ENCODE data around the gene SH3TC2. TPM values are rescaled to one million over a fixed set of nuclear protein-coding genes. Genes with fewer than 3 reads are reported as not detected.

Gene SH3TC2
- total RNA-seq (100 to 1,000 TPM; 130 to 136 TPM), polyA plus RNA-seq (ENCODE audit: insufficient read depth, low read depth, low replicate concordance) (32.4 TPM)
- long read RNA-seq, donor 1, result 0 reads
- long read RNA-seq, donor 2, result 0 reads

DNA sequence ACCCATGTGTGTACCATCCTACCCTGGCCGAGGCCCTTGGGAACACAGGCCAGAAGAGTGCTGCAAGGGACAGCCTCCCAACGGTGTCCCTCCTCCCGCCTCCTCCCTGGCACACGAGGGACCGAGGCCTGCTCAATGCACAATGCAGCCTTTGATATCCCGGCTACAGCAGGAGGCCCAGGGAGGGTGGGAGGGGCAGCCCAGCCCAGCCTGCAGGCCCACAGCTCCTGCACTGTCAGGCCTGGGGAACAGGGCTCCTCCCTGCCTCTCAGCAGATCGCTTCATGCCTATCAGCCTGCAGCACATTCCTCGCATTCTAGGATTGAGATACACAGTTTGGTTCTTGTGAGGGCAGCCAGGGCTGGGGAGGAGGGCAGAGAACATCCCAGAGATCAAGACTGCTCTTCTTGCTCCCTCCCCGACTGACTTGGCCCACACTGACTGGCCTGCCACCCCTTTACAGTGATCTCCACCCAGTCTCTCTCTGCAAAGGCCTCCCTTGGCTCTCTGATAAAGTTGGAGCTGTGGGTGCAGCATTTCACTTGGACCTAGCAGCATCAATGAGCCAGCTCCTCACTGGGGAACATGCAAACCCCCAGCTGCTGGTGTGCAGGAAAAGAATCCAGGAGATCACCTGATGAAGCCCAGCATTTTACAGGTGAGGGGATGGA, at the start of gene SH3TC2:
Gene SH3TC2 (minus strand): TSS at position 46 of the 671 bp plus-strand sequence. CDS start 40 bp downstream, at position 6.
- H3K27ac ChIP-seq, result peak within 1 kb of the TSS; percentile 11 to 52
- 24 to 42% methylated on average over 4 to 9 of the region's 9 CpGs for WGBS, 2 donors
- intact Hi-C loops (cut with DNase I; ENCODE audit: low total_unique reads), result no loop called here
- DNase-seq, result peak; percentile 92
- TF ChIP-seq, protein P1, sequence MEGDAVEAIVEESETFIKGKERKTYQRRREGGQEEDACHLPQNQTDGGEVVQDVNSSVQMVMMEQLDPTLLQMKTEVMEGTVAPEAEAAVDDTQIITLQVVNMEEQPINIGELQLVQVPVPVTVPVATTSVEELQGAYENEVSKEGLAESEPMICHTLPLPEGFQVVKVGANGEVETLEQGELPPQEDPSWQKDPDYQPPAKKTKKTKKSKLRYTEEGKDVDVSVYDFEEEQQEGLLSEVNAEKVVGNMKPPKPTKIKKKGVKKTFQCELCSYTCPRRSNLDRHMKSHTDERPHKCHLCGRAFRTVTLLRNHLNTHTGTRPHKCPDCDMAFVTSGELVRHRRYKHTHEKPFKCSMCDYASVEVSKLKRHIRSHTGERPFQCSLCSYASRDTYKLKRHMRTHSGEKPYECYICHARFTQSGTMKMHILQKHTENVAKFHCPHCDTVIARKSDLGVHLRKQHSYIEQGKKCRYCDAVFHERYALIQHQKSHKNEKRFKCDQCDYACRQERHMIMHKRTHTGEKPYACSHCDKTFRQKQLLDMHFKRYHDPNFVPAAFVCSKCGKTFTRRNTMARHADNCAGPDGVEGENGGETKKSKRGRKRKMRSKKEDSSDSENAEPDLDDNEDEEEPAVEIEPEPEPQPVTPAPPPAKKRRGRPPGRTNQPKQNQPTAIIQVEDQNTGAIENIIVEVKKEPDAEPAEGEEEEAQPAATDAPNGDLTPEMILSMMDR (IDR thresholded peaks at IDR 0.05), result no peak
- TF ChIP-seq POLR2A (IDR thresholded peaks at IDR 0.05), result no peak
- H3K36me3 ChIP-seq (ENCODE audit: low read depth, missing control alignments), result no peaks in the 10 kb centered on the region
- no peaks in the 10 kb centered on the region for H3K4me1 ChIP-seq
- H3K27me3 ChIP-seq, result no peaks in the 10 kb centered on the region
- no peaks in the 10 kb centered on the region for H3K9me3 ChIP-seq
- H3K4me3 ChIP-seq, result peak within 1 kb of the TSS in 1 of 2 donors; percentile 15

DNA sequence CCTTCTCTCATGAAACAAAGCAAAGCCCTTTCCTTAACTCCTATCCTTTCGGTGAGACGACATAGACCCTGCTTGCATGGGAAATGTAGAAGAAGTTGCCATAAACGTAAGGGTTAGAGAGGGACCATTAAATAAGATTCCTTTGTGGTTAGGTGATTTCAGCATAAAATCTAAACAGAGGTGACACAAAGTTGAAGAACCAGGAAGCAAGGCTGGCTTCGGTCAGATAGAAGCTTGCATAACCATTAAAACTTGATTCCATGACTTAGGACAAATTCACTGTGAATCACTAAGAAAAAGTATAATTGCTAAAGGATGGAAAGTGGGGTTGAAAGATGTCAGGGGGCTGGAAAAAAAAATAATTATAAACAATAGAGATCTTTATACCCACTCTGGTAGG, 47.5 kb upstream of the SH3TC2 start:
- no peaks in the 10 kb centered on the region for H3K4me1 ChIP-seq
- intact Hi-C loops (cut with DNase I; ENCODE audit: low total_unique reads), result loop anchor here (10.0 kb wide), 1 partner anchor 76 kb away; no protein-coding TSS in a partner anchor

DNA sequence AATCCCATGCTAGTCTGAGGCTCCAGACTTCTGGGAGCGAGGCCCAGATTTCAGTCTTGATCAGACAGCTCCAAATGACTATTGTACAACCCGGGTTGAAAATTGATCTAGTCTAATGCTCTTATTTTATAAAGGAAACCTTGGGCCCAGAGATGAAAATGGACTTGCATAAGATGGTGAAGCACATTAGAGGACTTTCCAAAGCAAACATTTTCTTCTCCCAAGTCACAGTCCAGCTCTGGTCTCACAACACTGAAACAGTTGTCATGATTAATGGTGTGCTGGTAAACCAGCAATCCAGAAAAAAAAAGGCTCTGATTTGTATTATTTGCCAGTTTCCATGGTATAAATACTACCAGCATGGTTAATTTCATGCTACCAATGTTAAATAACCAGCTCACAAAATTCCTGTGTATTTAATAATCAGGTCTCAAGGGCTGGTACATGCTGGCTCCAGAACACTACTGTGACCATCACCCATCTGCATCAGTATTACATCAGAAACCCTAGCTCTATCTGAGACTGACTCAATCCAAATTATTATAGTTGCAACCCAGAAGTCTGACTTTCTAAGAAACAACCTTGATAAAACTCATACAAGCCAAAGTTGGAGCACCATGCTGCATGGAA, 45.9 kb upstream of the SH3TC2 start:
- Histone ChIP-seq H3K4me3 (no peak overlapping the region), H3K36me3 (ENCODE audit: low read depth, missing control alignments) (no peaks in the 10 kb centered on the region), H3K9me3 (no peaks in the 10 kb centered on the region), H3K27me3 (no peaks in the 10 kb centered on the region), H3K4me1 (no peaks in the 10 kb centered on the region), H3K27ac (no peak overlapping the region)
- DNase-seq, result no peak
- 89% methylated on average over 2 of the region's 2 CpGs for WGBS, 2 donors
- TF ChIP-seq POLR2A (IDR thresholded peaks at IDR 0.05), result no peak
- TF ChIP-seq, protein P1 (IDR thresholded peaks at IDR 0.05), result no peak
- intact Hi-C loops (cut with DNase I; ENCODE audit: low total_unique reads), result no loop called here

More for the DNA sequence above, 47.5 kb upstream of the SH3TC2 start:
- WGBS, 2 donors, result 90 to 92% methylated on average over 4 of the region's 4 CpGs
- H3K27me3 ChIP-seq, result no peaks in the 10 kb centered on the region
- DNase-seq, result no peak
- no peak overlapping the region for H3K27ac ChIP-seq
- TF ChIP-seq POLR2A (IDR thresholded peaks at IDR 0.05), result no peak
- TF ChIP-seq, protein P1 (IDR thresholded peaks at IDR 0.05), result no peak
- H3K36me3 ChIP-seq (ENCODE audit: low read depth, missing control alignments), result no peaks in the 10 kb centered on the region
- H3K9me3 ChIP-seq, result no peaks in the 10 kb centered on the region
- H3K4me3 ChIP-seq, result no peak overlapping the region

DNA sequence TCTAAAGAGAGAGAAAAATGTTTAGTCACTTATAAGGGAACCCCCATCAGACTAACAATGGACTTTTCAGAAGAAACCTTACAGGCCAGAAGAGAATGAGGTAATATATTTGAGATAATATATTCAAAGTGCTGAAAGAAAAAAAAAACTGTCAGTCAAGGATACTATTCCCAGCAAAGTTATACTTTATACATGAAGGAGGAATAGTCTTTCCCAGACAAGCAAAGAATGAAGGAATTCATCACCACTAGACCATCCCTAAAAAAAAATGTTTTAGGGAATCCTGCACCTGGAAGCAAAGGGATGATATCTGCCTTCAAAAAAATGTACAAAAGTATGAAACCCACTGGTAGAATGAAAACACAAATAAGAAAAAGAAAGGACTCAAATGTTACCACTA, 37.5 kb upstream of the SH3TC2 start:
- Histone ChIP-seq H3K36me3 (ENCODE audit: low read depth, missing control alignments) (no peaks in the 10 kb centered on the region), H3K4me3 (no peak overlapping the region), H3K27ac (no peak overlapping the region), H3K4me1 (no peaks in the 10 kb centered on the region), H3K27me3 (no peaks in the 10 kb centered on the region), H3K9me3 (no peaks in the 10 kb centered on the region)
- no peak for DNase-seq
- no peak for TF ChIP-seq POLR2A (IDR thresholded peaks at IDR 0.05)
- TF ChIP-seq, protein P1 (IDR thresholded peaks at IDR 0.05), result no peak
- intact Hi-C loops (cut with DNase I; ENCODE audit: low total_unique reads), result no loop called here

Measured in testis (tissue), 5 donors.